Endothelial cell of umbilical vein (primary cell): ENCODE data around the gene BRS3.

Experiments used
- CTCF ChIP-seq, 2 donors: IDR thresholded peaks; 1 replicate in 1 of 2; 2 replicates in 1 of 2; pipeline ENCODE4 v1.5.1; 2011; ENCODE audit warnings: low read length in 2 of 2, mild to moderate bottlenecking in 2 of 2, moderate library complexity in 2 of 2, control low read depth in 1 of 2, inconsistent platforms in 1 of 2, low read depth in 1 of 2; ENCODE audit not compliant: insufficient read depth in 1 of 2; ENCODE audit errors: extremely low read depth in 1 of 2
- POLR2A ChIP-seq: IDR thresholded peaks from 2 replicates; pipeline ENCODE4 v1.6.1; 2012; ENCODE audit warnings: low read depth, mild to moderate bottlenecking, control low read depth, low read length
- POLR2AphosphoS5 ChIP-seq: IDR thresholded peaks from 2 replicates; pipeline ENCODE4 v1.6.1; 2012; ENCODE audit warnings: low read depth, mild to moderate bottlenecking, control low read depth, low read length, moderate library complexity; ENCODE audit not compliant: insufficient read depth

DNA sequence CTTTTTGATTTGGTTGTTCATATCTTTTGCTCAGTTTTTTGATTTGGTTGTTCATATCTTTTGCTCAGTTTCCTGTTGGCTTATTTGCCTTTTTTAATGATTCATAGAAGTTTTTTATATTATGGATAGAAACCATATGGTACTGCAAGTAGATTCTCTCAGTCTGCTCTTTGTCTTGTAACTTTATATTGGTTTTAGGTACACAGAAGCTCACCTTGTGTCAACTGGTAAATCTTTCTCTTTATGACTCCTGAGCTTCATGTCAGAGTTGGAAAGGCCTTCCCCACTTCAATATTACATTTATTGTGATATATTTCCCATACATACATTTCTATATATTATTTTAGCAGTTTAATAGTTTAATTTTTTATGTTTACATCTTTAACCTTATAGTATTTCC is 36.0 kb downstream of the BRS3 start:
- no peak for TF ChIP-seq CTCF (IDR thresholded peaks at IDR 0.05; ENCODE audit: extremely low read depth in 1 of 2, insufficient read depth in 1 of 2, low read depth in 1 of 2, low read length in 2 of 2)
- TF ChIP-seq POLR2A = no peak
- no peak for TF ChIP-seq POLR2AphosphoS5
